Uterus (tissue), 4 donors: Measurements from ENCODE around the gene CDK5RAP1. TPM values are rescaled to one million over a fixed set of nuclear protein-coding genes. Genes with fewer than 3 reads are reported as not detected.

ENCODE experiments used
- DNase-seq, 2 donors: peaks; one replicate each; pipeline ENCODE4 v3.0.0-alpha.2; 2019 to 2020
- H3K27ac ChIP-seq, 2 donors: fragments of 200-600 bp; sonication (generic); 1 replicate in 1 of 2; 2 replicates in 1 of 2; pipeline ENCODE4 v1.5.1; 2016 to 2018
- H3K27me3 ChIP-seq, 2 donors: fragments of 200-600 bp; sonication (generic); one replicate each; pipeline ENCODE4 v1.5.1; 2018 to 2019; ENCODE audit warnings: control low read depth in 1 of 2
- H3K36me3 ChIP-seq, 2 donors: fragments of 200-600 bp; sonication (generic); one replicate each; pipeline ENCODE4 v1.5.1; 2019; ENCODE audit warnings: control low read depth in 1 of 2
- H3K4me1 ChIP-seq, 2 donors: fragments of 200-600 bp; sonication (generic); one replicate each; pipeline ENCODE4 v1.5.1; 2018 to 2019; ENCODE audit warnings: control low read depth in 1 of 2
- H3K4me3 ChIP-seq, 2 donors: fragments of 200-600 bp; sonication (generic); 1 replicate in 1 of 2; 2 replicates in 1 of 2; pipeline ENCODE4 v1.5.1; 2018 to 2019; ENCODE audit warnings: mild to moderate bottlenecking in 1 of 2
- H3K9me3 ChIP-seq, 2 donors: fragments of 200-600 bp; sonication (generic); one replicate each; pipeline ENCODE4 v1.5.1; 2019; ENCODE audit warnings: control low read depth in 1 of 2
- CTCF ChIP-seq, 4 experiments: fragments of 200-600 bp in 2 of 4; fragments of 450-650 bp in 2 of 4; sonication (generic) in 2 of 4; IDR thresholded peaks; one replicate each; pipeline ENCODE4 v1.5.1; 2016 to 2019; ENCODE audit warnings: antibody characterized with exemption in 4 of 4, mild to moderate bottlenecking in 2 of 4, moderate library complexity in 1 of 4
- POLR2A ChIP-seq, 2 donors: fragments of 450-650 bp; IDR thresholded peaks; one replicate each; pipeline ENCODE4 v1.6.1; 2016; ENCODE audit warnings: antibody characterized with exemption in 2 of 2, mild to moderate bottlenecking in 1 of 2, moderate library complexity in 1 of 2
- intact Hi-C: fragments of 100-400 bp; cut with DNase I; formaldehyde crosslinking; loops from one replicate; pipeline ENCODE4 v1.15.1; 2023; ENCODE audit warnings: low total_unique reads
- total RNA-seq, 4 donors: library from RNA; depleted of rRNA in 3 of 4; stranded (reverse); fragments of >200 nt in 3 of 4; gene quantifications; one replicate each; pipeline versions ENCODE4 v1.1.0 to v1.2.4, GENCODE V29; 2014 to 2023
- donor health status: DM: yes; HTN: yes; CAD: no.

CDK5RAP1 gene
- total RNA-seq, 4 donors from 2014 or later, result 4.1 to 34.6 (median 17.2) TPM

- Histone ChIP-seq H3K4me1 (no peaks in the 10 kb centered on the region), H3K9me3 (no peaks in the 10 kb centered on the region), H3K36me3 (no peaks in the 10 kb centered on the region), H3K27me3 (no peaks in the 10 kb centered on the region), H3K4me3 (no peak overlapping the region), H3K27ac (no peak overlapping the region)
- no peak for DNase-seq
- no peak for TF ChIP-seq CTCF (IDR thresholded peaks at IDR 0.05)
- no peak for TF ChIP-seq POLR2A (IDR thresholded peaks at IDR 0.05)
- intact Hi-C loops, result no loop called here
These were observed 91.7 kb downstream of the CDK5RAP1 start for GRCh38 chr20:33309631-33310030.

Other genes starting within 250 kb of the CDK5RAP1 start
- gene BPIFA2, start 233.4 kb downstream of the CDK5RAP1 start, total RNA-seq, result not detected
- gene BPIFA3, start 184.2 kb downstream of the CDK5RAP1 start, total RNA-seq, result not detected
- not detected for gene BPIFA1, start 165.5 kb downstream of the CDK5RAP1 start, total RNA-seq
- gene BPIFB1, start 118.3 kb downstream of the CDK5RAP1 start, total RNA-seq, result under 1 TPM in 1 of 4 donors, not detected in 3; 0.21 TPM
- gene SNTA1, start 42.2 kb upstream of the CDK5RAP1 start, total RNA-seq, result 10 to 100 TPM; 12.3 to 27.6 (median 20.6) TPM
- gene CBFA2T2, start 88.6 kb upstream of the CDK5RAP1 start, total RNA-seq, result 10 to 100 TPM; 13.6 to 32.4 (median 24.3) TPM